Right lobe of liver (tissue), 4 donors: ENCODE measurements around the gene USP37.

ENCODE experiments used
- POLR2A ChIP-seq: fragments of 450-650 bp; IDR thresholded peaks from one replicate; pipeline ENCODE4 v1.6.1; 2017; ENCODE audit warnings: antibody characterized with exemption, mild to moderate bottlenecking
- TF ChIP-seq, protein P1 (sequence below), 4 donors: fragments of 200-600 bp in 3 of 4; fragments of 450-650 bp in 1 of 4; IDR thresholded peaks; one replicate each; pipeline versions ENCODE4 v1.5.1 to v1.8.0; 2016 to 2022; ENCODE audit warnings: antibody characterized with exemption in 4 of 4, mild to moderate bottlenecking in 2 of 4
- donor health status: DM: no; HTN: no; CAD: no.
- donor health status: DM: no; HTN: no; CAD: no.
- donor health status: DM: no; HTN: yes; CAD: no.

DNA sequence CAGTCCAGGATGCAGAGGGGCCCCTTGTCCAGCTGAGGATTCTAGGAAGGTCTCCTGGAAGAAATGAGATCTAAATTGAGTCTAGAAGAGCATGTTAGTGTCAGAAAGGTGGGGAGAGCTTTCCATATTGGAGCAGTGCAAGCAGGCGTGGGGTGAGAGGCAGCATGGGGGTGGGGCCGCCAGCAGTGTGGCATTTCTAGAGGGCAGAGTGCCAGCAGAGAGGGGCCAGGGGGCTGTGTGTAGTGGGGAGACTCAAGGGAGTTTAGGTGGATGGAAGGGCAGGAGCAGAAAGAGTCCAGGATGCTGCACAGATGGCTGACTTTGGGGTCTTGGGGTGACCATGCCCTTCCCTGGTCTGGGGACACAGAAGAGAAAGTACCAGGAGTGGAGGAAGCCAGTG, 147.1 kb downstream of the USP37 start:
- TF ChIP-seq, protein P1, sequence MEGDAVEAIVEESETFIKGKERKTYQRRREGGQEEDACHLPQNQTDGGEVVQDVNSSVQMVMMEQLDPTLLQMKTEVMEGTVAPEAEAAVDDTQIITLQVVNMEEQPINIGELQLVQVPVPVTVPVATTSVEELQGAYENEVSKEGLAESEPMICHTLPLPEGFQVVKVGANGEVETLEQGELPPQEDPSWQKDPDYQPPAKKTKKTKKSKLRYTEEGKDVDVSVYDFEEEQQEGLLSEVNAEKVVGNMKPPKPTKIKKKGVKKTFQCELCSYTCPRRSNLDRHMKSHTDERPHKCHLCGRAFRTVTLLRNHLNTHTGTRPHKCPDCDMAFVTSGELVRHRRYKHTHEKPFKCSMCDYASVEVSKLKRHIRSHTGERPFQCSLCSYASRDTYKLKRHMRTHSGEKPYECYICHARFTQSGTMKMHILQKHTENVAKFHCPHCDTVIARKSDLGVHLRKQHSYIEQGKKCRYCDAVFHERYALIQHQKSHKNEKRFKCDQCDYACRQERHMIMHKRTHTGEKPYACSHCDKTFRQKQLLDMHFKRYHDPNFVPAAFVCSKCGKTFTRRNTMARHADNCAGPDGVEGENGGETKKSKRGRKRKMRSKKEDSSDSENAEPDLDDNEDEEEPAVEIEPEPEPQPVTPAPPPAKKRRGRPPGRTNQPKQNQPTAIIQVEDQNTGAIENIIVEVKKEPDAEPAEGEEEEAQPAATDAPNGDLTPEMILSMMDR (IDR thresholded peaks at IDR 0.05) = no peak
- TF ChIP-seq POLR2A = no peak
